ENCODE data around the gene SLC66A3.

Gene SLC66A3

GRCh38 chr2:11213090-11213638 is 57.9 kb downstream of the SLC66A3 start:
- H3K27ac ChIP-seq = no peak overlapping the region

DNA sequence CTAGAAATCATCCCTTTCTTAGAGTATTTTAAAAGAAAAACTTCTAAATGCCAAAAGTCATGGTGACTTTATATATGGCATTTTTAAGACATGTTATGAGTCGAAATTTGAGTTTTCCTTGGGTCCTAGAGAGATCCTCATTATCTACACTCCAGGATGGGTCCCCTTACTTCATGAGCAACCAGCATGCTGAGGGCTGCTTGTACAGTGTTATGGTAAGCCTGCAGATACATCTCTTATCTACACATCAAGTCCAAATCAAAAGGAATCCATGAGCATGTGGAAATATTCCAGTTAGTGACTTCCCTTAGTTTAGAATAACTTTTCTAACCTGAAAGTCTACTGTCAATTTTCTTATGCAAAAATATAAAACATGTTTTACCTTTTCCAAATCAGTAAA is 58.7 kb downstream of the SLC66A3 start:
- H3K27ac ChIP-seq = no peak overlapping the region
- no peak for TF ChIP-seq ZFX (IDR thresholded peaks at IDR 0.05; ENCODE audit: borderline replicate concordance)
- TF ChIP-seq, protein P1, sequence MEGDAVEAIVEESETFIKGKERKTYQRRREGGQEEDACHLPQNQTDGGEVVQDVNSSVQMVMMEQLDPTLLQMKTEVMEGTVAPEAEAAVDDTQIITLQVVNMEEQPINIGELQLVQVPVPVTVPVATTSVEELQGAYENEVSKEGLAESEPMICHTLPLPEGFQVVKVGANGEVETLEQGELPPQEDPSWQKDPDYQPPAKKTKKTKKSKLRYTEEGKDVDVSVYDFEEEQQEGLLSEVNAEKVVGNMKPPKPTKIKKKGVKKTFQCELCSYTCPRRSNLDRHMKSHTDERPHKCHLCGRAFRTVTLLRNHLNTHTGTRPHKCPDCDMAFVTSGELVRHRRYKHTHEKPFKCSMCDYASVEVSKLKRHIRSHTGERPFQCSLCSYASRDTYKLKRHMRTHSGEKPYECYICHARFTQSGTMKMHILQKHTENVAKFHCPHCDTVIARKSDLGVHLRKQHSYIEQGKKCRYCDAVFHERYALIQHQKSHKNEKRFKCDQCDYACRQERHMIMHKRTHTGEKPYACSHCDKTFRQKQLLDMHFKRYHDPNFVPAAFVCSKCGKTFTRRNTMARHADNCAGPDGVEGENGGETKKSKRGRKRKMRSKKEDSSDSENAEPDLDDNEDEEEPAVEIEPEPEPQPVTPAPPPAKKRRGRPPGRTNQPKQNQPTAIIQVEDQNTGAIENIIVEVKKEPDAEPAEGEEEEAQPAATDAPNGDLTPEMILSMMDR (IDR thresholded peaks at IDR 0.05) = no peak

More at GRCh38 chr2:11213090-11213638, 57.9 kb downstream of the SLC66A3 start:
- TF ChIP-seq ZFX (IDR thresholded peaks at IDR 0.05; ENCODE audit: borderline replicate concordance) = no peak
- TF ChIP-seq, protein P1 (IDR thresholded peaks at IDR 0.05) = no peak

- TF ChIP-seq, protein P1 (IDR thresholded peaks at IDR 0.05) = no peak
- TF ChIP-seq ZFX (IDR thresholded peaks at IDR 0.05; ENCODE audit: borderline replicate concordance) = no peak
- no peak overlapping the region for H3K27ac ChIP-seq
Observed at GRCh38 chr2:11214770-11215169, 59.5 kb downstream of the SLC66A3 start.

- no peak for TF ChIP-seq ZFX (IDR thresholded peaks at IDR 0.05; ENCODE audit: borderline replicate concordance)
- TF ChIP-seq, protein P1 (IDR thresholded peaks at IDR 0.05) = no peak
- no peak overlapping the region for H3K27ac ChIP-seq
Observed at GRCh38 chr2:11215407-11215806, 60.1 kb downstream of the SLC66A3 start.

DNA sequence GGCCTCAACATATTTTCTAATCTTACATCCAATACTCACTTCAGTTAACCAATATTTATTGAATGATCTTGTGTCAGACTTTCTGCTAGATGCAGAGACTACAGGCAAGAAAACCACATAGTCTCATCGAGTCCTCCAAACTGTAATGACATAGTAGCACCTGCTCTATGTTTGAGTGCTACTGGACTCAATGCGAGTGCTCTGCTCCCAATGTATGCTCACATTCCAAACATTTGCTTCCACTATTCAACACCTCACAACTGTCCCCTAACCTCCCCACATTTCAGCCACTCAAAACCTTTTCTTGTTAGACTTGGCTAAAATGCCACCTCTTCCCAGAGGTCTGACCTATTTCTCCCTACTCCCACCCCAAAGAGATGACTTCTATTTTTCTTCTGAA is 65.2 kb downstream of the SLC66A3 start:
- no peak overlapping the region for H3K27ac ChIP-seq
- no peak for TF ChIP-seq ZFX (IDR thresholded peaks at IDR 0.05; ENCODE audit: borderline replicate concordance)
- TF ChIP-seq, protein P1 (IDR thresholded peaks at IDR 0.05) = no peak

- no peak for TF ChIP-seq ZFX (IDR thresholded peaks at IDR 0.05; ENCODE audit: borderline replicate concordance)
- TF ChIP-seq, protein P1 (IDR thresholded peaks at IDR 0.05) = no peak
- H3K27ac ChIP-seq = no peak overlapping the region
Observed at GRCh38 chr2:11222845-11223244, 67.6 kb downstream of the SLC66A3 start.

GRCh38 chr2:11224887-11225286 is 69.6 kb downstream of the SLC66A3 start:
- TF ChIP-seq, protein P1 (IDR thresholded peaks at IDR 0.05) = no peak
- no peak for TF ChIP-seq ZFX (IDR thresholded peaks at IDR 0.05; ENCODE audit: borderline replicate concordance)
- no peak overlapping the region for H3K27ac ChIP-seq
